HG03469 (cell line): ENCODE results near the gene NKAPD1.
"Not testable (repeated sequence)": the region's sequence is repeated elsewhere in the genome, so short reads cannot be mapped to it uniquely, and the experiment has no call there.

ENCODE experiments used
- ATAC-seq: cut with Tn5 transposase; IDR thresholded peaks from one replicate; pipeline ENCODE4 v1.9.1; 2021; ENCODE audit warnings: mild to moderate bottlenecking, moderate library complexity, moderate number of reproducible peaks; ENCODE audit not compliant: unreplicated experiment

The NKAPD1 gene

DNA sequence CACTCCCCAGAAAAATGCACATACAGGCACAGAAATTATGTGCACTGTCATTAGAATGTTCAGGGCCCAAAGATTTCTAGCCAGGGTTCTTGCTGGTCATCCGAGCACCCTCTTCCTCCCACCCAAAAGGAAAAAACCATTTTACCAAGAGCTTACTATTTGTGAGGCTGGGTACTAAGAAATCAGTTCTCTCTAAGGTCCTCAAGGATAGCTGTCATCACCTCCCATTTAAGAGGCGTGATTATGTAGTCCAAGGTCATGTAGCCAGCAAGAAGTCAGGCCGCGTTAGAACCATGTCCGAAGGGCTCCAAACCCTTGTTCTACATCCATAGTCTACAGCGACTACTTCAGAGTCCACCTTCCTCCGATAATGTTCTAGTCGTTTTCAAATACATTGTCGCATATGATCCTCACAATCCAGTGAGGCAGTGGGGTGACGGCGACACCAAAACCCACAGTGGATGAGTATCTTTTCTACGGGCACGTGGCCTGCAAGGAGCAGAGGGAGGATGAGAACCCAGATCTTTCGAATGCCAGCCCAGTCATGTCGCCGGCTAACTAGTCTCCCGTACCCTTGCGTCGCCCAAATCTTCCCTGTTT lies 11.8 kb downstream of the NKAPD1 start:
- ATAC-seq: peak; percentile 15

DNA sequence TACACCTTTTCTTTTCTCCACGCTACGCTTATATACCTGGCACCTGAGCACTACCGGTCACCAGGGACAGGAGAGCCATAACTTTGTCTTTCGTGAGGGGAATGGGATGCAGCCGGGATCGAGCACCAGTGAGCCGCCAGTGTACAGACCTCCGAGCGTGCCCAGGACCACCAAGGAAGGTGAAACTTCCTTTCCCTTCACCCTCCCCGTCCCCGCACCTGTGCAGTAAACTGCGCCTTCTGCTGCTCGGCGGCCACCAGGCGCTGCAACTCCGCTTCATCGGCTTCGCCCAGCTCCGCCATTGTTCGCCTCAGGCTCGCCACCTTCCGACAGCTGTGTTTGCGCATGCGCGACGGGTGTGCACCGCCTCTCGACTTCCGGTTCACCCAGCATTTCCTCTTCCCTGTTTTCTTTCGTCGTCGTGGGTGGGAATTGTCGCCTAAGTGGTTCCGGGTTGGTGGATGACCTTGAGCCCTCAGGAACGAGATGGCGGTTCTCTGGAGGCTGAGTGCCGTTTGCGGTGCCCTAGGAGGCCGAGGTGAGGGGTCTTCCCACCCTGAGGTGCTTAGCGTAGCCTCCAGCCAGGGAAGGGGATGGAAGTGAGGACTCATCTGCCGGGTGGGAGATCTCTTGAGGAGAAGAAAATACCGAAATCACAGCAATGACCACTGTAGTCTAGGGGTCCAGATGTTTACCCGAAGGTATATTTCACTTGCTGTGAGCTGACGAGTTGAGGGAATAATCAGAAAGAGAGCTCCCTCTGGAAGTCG lies 12.5 kb downstream of the NKAPD1 start, which contains the start of the genes SDHD and TIMM8B:
SDHD (plus strand) TSS at position 452 of the 770 bp plus-strand sequence; CDS start at position 487, 35 bp downstream.
TIMM8B (minus strand) TSS at position 335 of the 770 bp plus-strand sequence; CDS start at position 302, 33 bp downstream.
- ATAC-seq: peak; percentile 64

GRCh38 chr11:112087212-112087611 lies 13.1 kb downstream of the NKAPD1 start:
- no peak for ATAC-seq

DNA sequence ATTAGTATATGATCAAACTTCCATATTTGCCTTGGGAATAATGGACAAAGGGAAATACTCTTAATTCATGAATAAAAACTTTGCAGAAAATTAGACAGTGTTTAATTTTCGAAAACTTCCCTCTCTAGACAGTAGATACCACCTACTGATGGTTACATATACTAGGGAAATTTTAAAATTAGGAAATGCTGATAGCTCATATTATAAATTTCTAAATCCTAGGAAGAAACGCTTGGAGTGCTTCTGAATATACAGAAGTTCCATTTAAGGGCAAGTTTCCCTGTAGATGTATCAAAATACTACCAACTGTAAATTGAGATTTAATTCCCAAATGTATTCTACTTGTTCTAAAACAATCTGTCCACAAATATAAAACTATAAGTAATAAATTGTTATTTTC lies 21.2 kb downstream of the NKAPD1 start:
- ATAC-seq: not testable (repeated sequence)

GRCh38 chr11:112096194-112096593 lies 22.1 kb downstream of the NKAPD1 start:
- ATAC-seq: no peak

- ATAC-seq: no peak
These were observed 23.8 kb downstream of the NKAPD1 start for GRCh38 chr11:112097734-112098528.

GRCh38 chr11:112100462-112100861 lies 26.4 kb downstream of the NKAPD1 start:
- no peak for ATAC-seq

DNA sequence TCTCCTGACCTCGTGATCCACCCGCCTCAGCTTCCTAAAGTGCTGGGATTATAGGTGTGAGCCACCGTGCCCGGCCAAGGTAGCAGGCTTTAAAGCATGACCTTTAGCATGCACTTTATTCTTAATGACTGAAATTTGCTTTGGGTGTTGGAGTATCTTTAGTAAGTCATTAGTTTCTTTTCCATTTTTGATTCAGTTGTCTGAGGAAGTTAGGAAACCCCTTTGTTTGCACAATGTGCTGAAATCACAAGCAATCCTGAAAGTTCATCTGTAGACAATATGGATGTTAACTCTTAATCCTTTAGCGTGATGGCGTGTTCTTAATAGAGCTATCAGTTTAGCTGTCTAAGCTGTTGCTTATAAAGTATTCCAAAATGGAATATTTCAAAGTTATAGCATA lies 29.3 kb downstream of the NKAPD1 start:
- no peak for ATAC-seq

- ATAC-seq: no peak
These were observed 32.0 kb downstream of the NKAPD1 start for GRCh38 chr11:112106070-112106469.

GRCh38 chr11:112113539-112114457 lies 39.7 kb downstream of the NKAPD1 start:
- no peak for ATAC-seq

- ATAC-seq: no peak
These were observed 40.4 kb downstream of the NKAPD1 start for GRCh38 chr11:112114460-112114859.

- ATAC-seq: no peak
These were observed 41.3 kb downstream of the NKAPD1 start for GRCh38 chr11:112115386-112115785.

- no peak for ATAC-seq
These were observed 44.1 kb downstream of the NKAPD1 start for GRCh38 chr11:112118176-112118575.

GRCh38 chr11:112121981-112122615 lies 48.0 kb downstream of the NKAPD1 start:
- ATAC-seq: no peak

- ATAC-seq: no peak
These were observed 49.0 kb downstream of the NKAPD1 start for GRCh38 chr11:112123129-112123528.

DNA sequence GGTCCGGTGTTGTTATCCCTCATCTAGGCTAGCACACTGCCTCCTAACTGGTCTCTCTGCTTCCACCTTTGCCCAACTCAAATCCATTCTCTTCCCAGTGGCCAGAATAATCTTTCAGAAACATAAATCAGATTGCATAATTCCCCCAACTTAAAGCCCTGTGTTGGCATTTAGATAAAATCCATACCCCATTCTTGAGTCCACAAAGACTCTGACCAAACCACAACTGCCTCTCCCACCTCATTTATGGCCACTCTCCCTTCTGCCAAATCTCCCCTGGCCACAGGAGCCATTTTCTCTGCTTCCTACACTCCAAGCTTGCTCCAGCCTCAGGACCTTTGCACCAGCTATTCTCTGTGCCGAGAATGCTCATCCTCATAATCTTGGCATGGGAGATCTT lies 53.0 kb downstream of the NKAPD1 start:
- ATAC-seq: no peak

DNA sequence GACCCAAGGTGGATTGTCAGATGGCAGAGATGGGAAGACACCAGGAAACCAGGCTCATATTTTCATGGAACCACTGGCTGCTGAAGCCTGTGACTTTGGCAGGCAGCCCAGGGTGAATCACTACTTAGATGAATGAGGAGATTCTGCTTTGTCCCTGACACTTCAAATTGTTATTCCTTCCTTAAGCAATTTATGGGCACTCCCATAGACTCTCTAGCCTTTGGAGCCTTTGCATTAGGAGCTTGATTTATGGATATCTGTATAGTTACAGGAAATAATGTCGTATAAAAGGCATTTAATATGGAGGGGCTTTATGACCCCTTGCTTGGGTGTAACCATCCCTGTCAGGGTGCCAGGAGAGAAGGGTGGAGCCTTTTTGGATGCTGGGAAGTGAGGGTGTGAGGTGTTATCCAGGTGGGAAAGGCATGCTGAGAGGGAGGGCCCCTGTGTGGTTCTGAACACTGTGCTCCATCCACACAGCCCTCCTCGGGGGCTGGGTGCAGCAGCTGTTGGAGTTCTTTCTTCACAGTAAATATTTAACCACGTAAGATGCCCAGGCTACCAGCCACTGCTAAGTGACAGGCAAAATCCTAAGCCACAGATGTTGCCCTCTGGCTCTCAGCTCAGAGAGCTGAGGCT lies 54.5 kb downstream of the NKAPD1 start:
- ATAC-seq: no peak

DNA sequence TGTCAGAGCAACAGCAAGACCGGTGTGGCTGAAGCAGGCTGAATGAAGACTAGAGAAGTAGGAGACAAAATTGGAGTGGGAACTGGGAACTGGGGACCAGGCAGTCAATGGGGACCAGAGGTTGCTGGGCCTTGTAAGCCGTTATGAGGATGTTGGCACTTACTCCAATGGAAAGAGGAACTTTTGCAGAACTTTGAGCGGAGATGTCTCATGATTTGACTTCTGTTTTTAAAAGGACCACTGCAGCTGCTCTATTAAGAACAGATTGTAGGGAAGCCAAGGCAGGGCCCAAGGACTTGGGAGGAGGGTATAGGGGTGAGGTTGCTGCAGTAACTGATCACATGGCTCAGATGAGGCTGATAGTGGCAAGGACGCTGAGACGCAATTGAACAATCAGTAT lies 55.6 kb downstream of the NKAPD1 start:
- no peak for ATAC-seq

GRCh38 chr11:112132737-112133136 lies 58.6 kb downstream of the NKAPD1 start:
- no peak for ATAC-seq
